Omental fat pad (tissue), 4 donors: ENCODE results near the gene TNFAIP3. TPM values are rescaled to one million over a fixed set of nuclear protein-coding genes. Genes with fewer than 3 reads are reported as not detected.
"Not testable (repeated sequence)": the region's sequence is repeated elsewhere in the genome, so short reads cannot be mapped to it uniquely, and the experiment has no call there.

Experiments used
- ATAC-seq: fragments of 150-250 bp; one replicate; pipeline ENCODE4 v1.9.1; 2016; ENCODE audit warnings: mild to moderate bottlenecking, moderate library complexity; ENCODE audit not compliant: low FRiP score
- DNase-seq: peaks from one replicate; pipeline ENCODE4 v3.0.0-alpha.2; 2019; ENCODE audit warnings: low spot score
- total RNA-seq, 4 donors: library from RNA; depleted of rRNA; stranded (reverse); fragments of >200 nt; gene quantifications; one replicate each; pipeline ENCODE4 v1.1.0, GENCODE V29; 2016
- TF ChIP-seq, protein P1 (sequence below), 3 donors: fragments of 450-650 bp; IDR thresholded peaks; one replicate each; pipeline ENCODE4 v1.5.1; 2016 to 2017; ENCODE audit warnings: antibody characterized with exemption in 3 of 3, mild to moderate bottlenecking in 3 of 3, moderate library complexity in 2 of 3

TNFAIP3 gene
- total RNA-seq, 4 donors from 2014 or later, result 24.2 to 250 (median 44.5) TPM

DNA sequence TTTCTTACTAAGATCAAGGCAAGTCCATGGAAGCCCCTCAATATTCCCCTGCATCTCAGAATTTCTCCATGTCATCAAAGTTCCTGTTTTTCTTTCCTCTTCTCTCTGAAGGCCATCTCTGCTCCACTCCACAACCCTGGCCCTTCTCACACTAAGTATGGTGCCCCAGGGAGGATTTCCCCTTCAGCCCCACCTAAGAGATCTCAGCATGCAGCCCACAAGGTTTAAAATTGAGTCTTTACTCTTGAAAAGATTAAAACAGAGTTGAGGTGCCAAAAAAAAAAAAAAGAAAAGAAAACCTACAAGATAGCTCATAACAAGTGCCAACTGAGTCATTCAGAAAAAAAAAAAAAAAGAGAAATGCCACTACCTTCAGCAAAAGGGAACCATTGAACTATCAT, 36.5 kb upstream of the TNFAIP3 start:
- no peak for DNase-seq
- no peak for ATAC-seq
- TF ChIP-seq, protein P1, sequence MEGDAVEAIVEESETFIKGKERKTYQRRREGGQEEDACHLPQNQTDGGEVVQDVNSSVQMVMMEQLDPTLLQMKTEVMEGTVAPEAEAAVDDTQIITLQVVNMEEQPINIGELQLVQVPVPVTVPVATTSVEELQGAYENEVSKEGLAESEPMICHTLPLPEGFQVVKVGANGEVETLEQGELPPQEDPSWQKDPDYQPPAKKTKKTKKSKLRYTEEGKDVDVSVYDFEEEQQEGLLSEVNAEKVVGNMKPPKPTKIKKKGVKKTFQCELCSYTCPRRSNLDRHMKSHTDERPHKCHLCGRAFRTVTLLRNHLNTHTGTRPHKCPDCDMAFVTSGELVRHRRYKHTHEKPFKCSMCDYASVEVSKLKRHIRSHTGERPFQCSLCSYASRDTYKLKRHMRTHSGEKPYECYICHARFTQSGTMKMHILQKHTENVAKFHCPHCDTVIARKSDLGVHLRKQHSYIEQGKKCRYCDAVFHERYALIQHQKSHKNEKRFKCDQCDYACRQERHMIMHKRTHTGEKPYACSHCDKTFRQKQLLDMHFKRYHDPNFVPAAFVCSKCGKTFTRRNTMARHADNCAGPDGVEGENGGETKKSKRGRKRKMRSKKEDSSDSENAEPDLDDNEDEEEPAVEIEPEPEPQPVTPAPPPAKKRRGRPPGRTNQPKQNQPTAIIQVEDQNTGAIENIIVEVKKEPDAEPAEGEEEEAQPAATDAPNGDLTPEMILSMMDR (IDR thresholded peaks at IDR 0.05), result no peak

DNA sequence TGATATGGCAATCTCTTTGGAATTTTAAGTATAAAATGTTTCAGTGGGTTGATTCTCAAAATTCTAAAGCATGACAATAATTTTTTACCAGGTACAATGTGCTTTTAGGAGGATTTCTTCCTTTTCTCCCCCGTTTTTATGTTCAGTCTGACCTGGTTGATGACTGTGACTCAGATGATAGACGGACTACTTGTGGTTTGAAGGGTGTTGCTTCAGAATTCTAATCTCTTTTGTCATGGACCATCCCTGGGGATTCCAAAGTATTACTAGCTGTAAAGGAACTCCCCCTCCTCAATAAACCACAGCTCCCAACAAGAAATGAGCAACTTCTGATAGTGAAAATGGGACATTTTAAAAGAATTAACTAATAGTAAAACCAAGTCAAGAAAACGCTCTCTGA, 34.9 kb upstream of the TNFAIP3 start:
- peak; percentile 79 for ATAC-seq
- TF ChIP-seq, protein P1 (IDR thresholded peaks at IDR 0.05), result no peak
- no peak for DNase-seq

DNA sequence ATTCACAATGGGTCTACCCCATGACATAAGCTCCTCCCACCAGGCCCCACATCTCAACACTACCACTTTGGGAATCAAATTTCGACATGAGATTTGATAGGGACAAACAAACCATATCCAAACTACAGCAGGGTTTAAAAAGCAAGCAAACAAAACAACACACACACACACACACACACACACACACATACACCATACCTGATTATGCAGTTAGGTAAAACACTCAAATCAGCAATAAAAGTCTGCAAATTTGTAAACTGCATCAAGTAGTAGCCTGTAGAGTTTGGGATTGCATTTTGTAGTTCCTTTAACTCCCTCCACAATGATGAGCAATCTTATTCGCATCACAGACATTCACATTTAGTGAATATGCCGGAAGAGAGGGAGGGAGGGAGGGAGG, 32.6 kb upstream of the TNFAIP3 start:
- TF ChIP-seq, protein P1 (IDR thresholded peaks at IDR 0.05), result no peak
- DNase-seq, result no peak
- no peak for ATAC-seq

DNA sequence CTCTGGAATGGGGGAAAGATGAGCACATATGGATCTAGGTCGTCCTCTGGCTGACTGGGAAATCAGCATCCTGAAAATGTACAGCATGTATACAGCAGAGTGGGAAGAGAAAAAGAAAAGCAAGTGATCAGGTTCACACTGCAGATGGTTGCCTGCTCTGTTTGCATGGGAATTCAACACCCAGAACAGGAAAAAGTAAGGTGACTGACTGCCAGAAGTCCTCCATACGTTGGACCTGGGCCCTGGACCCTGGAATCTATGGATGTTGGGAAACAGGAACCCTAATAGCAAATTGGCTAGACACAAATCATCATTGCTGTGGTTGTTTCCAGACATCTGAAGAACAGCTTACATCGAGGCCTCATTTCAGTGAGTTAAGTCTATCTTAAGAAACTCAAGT, 30.3 kb upstream of the TNFAIP3 start:
- TF ChIP-seq, protein P1 (IDR thresholded peaks at IDR 0.05), result no peak
- ATAC-seq (no peak), DNase-seq (no peak)

DNA sequence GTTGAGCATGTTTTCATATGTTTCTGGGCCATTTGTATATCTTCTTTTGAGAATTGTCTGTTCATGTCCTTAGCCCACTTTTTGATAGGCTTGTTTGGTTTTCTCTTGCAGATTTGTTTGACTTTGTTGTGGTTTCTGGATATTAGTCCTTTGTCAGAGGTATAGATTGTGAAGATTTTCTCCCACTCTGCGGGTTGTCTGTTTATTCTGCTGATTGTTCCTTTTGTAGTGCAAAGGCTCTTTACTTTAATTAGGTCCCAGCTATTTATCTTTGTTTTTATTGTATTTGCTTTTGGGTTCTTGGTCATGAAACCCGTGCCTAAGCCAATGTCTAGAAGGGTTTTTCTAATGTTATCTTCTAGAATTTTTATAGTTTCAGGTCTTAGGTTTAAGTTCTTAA, 29.0 kb upstream of the TNFAIP3 start:
- not testable (repeated sequence) for DNase-seq, ATAC-seq

DNA sequence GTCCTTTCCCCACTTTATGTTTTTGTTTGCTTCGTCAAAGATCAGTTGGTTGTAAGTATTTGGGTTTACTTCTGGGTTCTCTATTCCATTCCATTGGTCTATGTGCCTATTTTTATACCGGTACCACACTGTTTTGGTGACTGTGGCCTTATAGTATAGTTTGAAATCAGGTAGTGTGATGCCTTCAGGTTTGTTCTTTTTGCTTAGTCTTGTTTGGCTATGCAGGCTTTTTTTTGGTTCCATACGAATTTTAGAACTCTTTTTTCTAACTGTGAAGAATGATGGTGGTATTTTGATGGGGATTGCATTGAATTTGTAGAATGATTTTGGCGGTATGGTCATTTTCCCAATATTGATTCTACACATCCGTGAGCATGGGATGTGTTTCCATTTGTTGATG, 28.5 kb upstream of the TNFAIP3 start:
- ATAC-seq, DNase-seq: not testable (repeated sequence)

DNA sequence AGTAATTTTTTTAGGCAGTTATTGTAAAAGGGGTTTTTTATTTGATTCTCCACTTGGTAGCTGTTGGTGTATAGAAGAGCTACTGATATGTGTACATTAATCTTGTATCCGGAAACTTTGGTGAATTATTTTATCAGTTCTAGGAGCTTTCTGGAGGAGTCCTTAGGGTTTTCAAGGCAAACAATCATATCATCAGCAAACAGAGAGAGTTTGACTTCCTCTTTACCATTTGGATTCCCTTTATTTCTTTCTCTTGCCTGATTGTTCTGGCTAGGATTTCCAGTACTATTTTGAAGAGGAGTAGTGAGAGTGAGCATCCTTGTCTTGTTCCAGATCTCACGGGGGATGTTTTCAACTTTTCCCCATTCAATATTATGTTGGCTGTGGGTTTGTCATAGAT, 28.0 kb upstream of the TNFAIP3 start:
- TF ChIP-seq, protein P1 (IDR thresholded peaks at IDR 0.05), result no peak
- DNase-seq (no peak), ATAC-seq (no peak)

DNA sequence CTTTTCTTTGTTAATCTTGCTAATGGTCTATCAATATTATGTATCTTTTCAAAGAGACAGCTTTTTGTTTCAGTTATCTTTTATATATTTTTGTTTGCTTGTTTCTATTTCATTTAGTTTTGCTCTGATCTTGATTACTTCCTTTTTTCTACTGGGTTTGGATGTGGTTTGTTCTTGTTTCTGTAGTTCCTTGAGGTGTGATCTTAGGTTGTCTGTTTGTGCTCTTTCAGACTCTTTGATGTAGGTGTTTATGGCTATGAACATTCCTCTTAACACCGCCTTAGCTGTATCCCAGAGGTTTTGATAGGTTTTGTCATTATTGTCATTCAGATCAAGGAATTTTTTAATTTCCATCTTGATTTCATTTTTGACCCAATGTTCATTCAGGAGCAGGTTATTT, 26.8 kb upstream of the TNFAIP3 start:
- DNase-seq (no peak), ATAC-seq (no peak)
- TF ChIP-seq, protein P1 (IDR thresholded peaks at IDR 0.05), result no peak
